ENCODE measurements around the gene HIPK2.

Gene HIPK2

GRCh38 chr7:139587535-139587934 lies 190.3 kb downstream of the HIPK2 start:
- no peak for DNase-seq (ENCODE audit: low spot score)

GRCh38 chr7:139586286-139586685 lies 191.5 kb downstream of the HIPK2 start:
- DNase-seq (ENCODE audit: low spot score): no peak

- DNase-seq (ENCODE audit: low spot score): no peak
Observed at GRCh38 chr7:139585042-139585441, 192.8 kb downstream of the HIPK2 start.

- no peak for DNase-seq (ENCODE audit: low spot score)
Observed at GRCh38 chr7:139583826-139584553, 193.8 kb downstream of the HIPK2 start.

GRCh38 chr7:139582671-139583155 lies 195.1 kb downstream of the HIPK2 start:
- no peak for DNase-seq (ENCODE audit: low spot score)

- DNase-seq (ENCODE audit: low spot score): no peak
Observed at GRCh38 chr7:139582130-139582650, 195.6 kb downstream of the HIPK2 start.

GRCh38 chr7:139580435-139580834 lies 197.4 kb downstream of the HIPK2 start:
- DNase-seq (ENCODE audit: low spot score): no peak

GRCh38 chr7:139576179-139576973 lies 201.4 kb downstream of the HIPK2 start:
- no peak for DNase-seq (ENCODE audit: low spot score)

- no peak for DNase-seq (ENCODE audit: low spot score)
Observed at GRCh38 chr7:139575338-139575680, 202.5 kb downstream of the HIPK2 start.

GRCh38 chr7:139574618-139575337 lies 203.0 kb downstream of the HIPK2 start:
- no peak for DNase-seq (ENCODE audit: low spot score)

GRCh38 chr7:139573871-139574270 lies 203.9 kb downstream of the HIPK2 start:
- DNase-seq (ENCODE audit: low spot score): no peak

GRCh38 chr7:139572704-139573385 lies 205.0 kb downstream of the HIPK2 start:
- no peak for DNase-seq (ENCODE audit: low spot score)

GRCh38 chr7:139572071-139572470 lies 205.7 kb downstream of the HIPK2 start:
- no peak for DNase-seq (ENCODE audit: low spot score)

GRCh38 chr7:139571651-139572050 lies 206.1 kb downstream of the HIPK2 start:
- no peak for DNase-seq (ENCODE audit: low spot score)

- no peak for DNase-seq (ENCODE audit: low spot score)
Observed at GRCh38 chr7:139571190-139571589, 206.6 kb downstream of the HIPK2 start.

GRCh38 chr7:139570626-139571025 lies 207.2 kb downstream of the HIPK2 start:
- no peak for DNase-seq (ENCODE audit: low spot score)

- DNase-seq (ENCODE audit: low spot score): no peak
Observed at GRCh38 chr7:139570119-139570518, 207.7 kb downstream of the HIPK2 start.

- no peak for DNase-seq (ENCODE audit: low spot score)
Observed at GRCh38 chr7:139568813-139569490, 208.8 kb downstream of the HIPK2 start.

- DNase-seq (ENCODE audit: low spot score): no peak
Observed at GRCh38 chr7:139568346-139568675, 209.5 kb downstream of the HIPK2 start.

- no peak for DNase-seq (ENCODE audit: low spot score)
Observed at GRCh38 chr7:139567647-139568345, 210.0 kb downstream of the HIPK2 start.
